Cerebellar cortex (tissue), 1 donor: Measurements from ENCODE around the gene NDRG4.

Source experiments
- DNase-seq: peaks from one replicate; pipeline ENCODE4 v3.0.0-alpha.2; 2015; ENCODE audit warnings: low spot score

The NDRG4 gene

GRCh38 chr16:58543685-58544084 lies 43.7 kb downstream of the NDRG4 start:
- no peak for DNase-seq

- no peak for DNase-seq
These were observed 48.4 kb downstream of the NDRG4 start for GRCh38 chr16:58548378-58548777.

- no peak for DNase-seq
These were observed 51.6 kb downstream of the NDRG4 start for GRCh38 chr16:58551496-58551895.

- no peak for DNase-seq
These were observed 56.7 kb downstream of the NDRG4 start for GRCh38 chr16:58556678-58557077.
